HG03442 (cell line): ENCODE data around the gene KRTAP4-16.
"Not testable (repeated sequence)": the region's sequence is repeated elsewhere in the genome, so short reads cannot be mapped to it uniquely, and the experiment has no call there.

Experiments
- ATAC-seq: cut with Tn5 transposase; IDR thresholded peaks from one replicate; pipeline ENCODE4 v1.9.1; 2021; ENCODE audit warnings: mild to moderate bottlenecking, moderate library complexity; ENCODE audit not compliant: unreplicated experiment

KRTAP4-16 gene

GRCh38 chr17:41101586-41102259 is at the start of gene KRTAP4-16:
KRTAP4-16 (minus strand) TSS chr17:41102209; CDS start chr17:41102209, 0 bp downstream.
- ATAC-seq = no peak

GRCh38 chr17:41151525-41151924 is 49.5 kb upstream of the KRTAP4-16 start:
- no peak for ATAC-seq

DNA sequence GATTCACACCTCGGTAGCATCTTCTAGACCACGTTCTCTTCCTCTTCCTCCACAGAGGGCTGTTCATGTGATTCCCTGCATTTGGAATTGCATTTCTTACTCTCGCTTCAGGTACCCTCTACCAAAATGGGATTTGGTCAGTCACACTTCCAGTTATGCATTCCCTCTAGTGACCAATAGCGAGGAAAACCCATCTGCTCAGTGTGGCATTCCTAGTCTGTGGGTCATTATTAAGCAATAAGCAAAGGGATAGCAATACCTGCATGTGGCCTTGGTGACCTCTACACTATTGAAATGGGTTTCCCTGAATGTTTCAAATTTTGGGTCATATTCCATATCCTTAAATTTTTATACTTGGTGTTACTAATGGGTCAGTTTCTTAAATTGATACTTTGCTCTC is 48.0 kb upstream of the KRTAP4-16 start:
- no peak for ATAC-seq

DNA sequence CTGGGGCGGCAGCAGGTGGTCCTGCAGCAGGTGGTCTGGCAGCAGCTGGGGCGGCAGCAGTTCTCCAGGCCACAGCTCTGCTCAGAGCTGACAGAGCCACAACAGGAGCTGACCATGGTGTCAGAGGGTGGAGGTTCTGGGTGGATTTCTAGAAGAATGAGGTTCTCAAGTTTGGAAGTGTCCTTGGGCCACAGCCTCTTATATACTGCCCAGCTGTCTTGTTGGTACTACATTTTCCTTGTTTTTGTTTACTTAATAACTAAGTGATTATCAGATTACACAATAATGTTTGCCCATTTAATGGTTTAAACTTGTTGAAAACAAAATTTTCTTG is 47.6 kb upstream of the KRTAP4-16 start, which contains the start of gene KRTAP4-5:
TSS of gene KRTAP4-5 (minus strand) at position 174 of the 334 bp plus-strand sequence. CDS start at position 116, 58 bp downstream.
- no peak for ATAC-seq

DNA sequence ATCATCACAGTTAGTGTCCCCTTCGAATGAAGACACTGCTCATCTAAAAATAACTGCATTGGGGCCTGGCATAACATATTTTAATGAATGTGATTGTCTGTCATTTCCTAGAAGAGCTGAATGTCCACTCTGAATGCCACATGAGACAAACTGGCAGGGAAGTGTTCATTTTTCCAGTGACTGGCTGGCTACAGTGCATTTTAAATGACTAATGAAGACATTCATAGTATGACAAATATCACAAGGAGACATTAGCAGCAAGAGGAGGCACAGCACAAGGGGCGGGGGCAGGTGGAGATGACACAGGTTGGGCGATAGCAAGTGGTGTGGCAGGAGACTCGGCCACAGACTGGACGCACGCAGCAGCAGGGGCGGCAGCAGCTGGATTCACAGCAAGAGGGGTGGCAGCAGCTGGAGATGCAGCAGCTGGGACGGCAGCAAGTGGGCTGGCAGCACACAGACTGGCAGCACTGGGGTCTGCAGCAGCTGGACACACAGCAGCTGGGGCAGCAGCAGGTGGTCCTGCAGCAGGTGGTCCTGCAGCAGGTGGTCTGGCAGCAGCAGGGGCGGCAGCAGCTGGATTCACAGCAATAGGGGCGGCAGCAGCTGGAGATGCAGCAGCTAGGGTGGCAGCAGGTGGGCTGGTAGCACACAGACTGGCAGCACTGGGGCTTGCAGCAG is 47.1 kb upstream of the KRTAP4-16 start:
- ATAC-seq = not testable (repeated sequence)

GRCh38 chr17:41147531-41148204 is 45.7 kb upstream of the KRTAP4-16 start:
- no peak for ATAC-seq

DNA sequence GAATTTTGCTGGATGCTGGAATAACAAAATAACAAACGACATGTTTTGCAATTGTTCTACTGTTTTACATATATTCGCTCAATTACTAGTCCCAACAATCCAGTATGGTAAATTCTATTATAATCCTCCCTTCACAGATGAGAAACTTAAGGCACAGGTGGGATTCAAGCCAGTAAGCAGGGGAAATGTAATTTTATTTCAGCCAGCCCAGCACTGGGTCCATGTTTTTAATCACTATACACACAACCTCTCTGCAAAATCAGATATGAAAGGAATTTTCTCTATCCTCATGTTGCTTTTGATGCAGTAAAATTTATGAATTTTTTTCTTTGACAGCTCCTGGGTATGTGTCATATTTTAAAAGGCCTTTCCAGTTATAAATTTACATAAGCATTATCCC is 43.3 kb upstream of the KRTAP4-16 start:
- no peak for ATAC-seq

GRCh38 chr17:41144846-41145245 is 42.8 kb upstream of the KRTAP4-16 start:
- no peak for ATAC-seq

DNA sequence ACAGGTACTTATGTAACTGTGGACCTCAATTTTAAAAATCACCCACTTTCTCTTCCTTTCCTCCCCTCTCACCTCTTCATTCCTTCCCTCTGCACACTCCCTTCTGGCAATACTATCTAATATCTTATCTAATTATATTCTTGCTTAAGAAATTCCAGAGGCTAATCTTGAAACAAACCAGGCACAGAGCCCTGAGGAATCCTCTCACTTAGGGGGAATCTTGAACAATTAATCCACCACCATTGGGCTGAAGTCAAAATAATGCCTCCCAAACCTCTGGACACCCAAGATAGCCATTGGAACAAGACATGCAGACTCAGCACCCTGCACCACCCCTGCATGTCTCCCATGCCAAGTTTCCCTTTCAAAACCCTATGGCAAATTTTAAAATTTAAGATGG is 39.4 kb upstream of the KRTAP4-16 start:
- no peak for ATAC-seq

GRCh38 chr17:41140360-41141131 is 38.5 kb upstream of the KRTAP4-16 start, which contains the start of gene KRTAP4-6:
KRTAP4-6 (minus strand) TSS chr17:41140544; CDS start chr17:41140487, 57 bp downstream.
- no peak for ATAC-seq

DNA sequence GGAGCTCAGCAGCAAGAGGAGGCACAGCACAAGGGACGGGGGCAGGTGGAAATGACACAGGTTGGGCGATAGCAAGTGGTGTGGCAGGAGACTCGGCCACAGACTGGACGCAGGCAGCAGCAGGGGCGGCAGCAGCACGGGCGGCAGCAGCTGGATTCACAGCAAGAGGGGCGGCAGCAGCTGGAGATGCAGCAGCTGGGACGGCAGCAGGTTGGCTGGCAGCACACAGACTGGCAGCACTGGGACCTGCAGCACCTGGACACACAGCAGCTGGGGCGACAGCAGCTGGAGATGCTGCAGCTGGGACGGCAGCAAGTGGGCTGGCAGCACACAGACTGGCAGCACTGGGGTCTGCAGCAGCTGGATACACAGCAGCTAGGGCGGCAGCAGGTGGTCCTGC is 37.9 kb upstream of the KRTAP4-16 start:
- not testable (repeated sequence) for ATAC-seq

DNA sequence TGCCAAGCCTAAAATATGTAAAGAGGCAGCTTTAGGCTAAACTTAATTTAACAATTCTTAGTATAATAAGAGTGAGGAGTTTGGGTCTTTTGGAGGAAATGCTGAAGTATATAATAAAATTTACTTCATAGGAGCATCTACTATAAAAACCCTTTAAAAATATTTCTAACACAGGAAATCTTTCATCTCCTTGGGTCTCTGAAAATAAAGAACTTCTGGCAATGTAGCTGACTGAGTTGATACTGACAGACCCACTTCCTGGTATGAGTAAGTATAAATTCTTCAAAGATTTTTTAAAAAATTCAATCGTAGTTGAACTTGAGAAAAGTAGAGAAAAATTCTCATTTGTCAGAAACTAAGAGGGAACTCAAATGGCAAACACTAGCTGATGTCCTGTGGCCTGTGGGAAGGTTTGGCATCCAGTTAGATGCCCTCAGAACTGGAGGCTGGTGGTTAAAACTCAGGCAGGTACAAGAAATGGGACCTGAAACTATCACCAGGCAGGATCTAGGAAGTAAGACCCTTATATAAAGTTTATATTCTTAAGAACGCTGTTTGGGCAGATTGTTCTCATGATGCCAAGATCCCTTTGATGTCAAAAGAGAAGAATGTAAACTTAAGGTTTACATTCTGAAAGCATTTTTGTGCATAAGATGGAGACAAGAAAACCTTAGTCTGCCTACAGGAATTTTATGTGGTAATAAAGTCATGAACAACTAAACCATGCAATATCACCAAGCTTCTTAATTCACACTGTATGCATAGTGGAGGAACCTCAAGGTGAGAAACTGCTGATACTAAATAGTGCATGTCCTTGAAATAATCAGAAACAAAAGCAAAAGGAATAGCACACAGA is 32.1 kb upstream of the KRTAP4-16 start:
- ATAC-seq = no peak

DNA sequence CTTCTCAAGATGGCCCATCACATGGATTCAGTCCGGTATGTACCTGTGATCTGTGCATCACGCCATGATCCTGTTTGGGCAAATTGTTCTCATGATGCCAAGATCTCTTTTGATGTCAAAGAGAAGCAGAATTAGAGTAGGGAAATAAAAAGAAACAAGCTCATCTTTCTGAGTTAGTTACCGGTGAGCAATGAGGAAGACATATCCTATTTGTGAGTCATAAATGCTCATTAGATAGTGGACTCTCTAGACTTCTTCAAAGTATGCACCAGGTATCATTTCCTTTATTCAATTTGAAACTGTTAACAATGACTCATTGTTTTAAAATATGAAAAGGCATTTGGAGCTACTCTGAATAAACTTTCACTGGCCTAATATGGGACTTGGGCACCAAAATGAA is 30.0 kb upstream of the KRTAP4-16 start:
- ATAC-seq = no peak

- no peak for ATAC-seq
Measured at GRCh38 chr17:41127371-41127770, 25.4 kb upstream of the KRTAP4-16 start.

DNA sequence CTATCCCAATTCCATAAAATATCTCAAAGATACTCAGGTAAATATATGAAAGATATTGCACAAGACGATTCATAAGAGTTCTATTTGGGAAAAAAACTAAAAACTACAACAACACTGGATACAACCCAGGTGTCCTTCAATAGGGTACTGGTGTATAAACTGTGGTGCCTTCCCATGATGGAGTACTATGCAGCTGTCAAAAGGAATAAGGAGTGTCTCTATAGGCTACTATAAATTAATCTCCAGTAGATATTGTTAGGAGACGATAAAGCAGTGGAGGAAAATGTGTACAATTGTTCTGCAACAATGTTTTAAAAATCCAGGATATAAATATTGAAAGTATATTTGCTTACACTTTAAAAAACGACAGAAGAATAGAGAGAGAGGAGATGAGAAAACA is 24.4 kb upstream of the KRTAP4-16 start:
- no peak for ATAC-seq

DNA sequence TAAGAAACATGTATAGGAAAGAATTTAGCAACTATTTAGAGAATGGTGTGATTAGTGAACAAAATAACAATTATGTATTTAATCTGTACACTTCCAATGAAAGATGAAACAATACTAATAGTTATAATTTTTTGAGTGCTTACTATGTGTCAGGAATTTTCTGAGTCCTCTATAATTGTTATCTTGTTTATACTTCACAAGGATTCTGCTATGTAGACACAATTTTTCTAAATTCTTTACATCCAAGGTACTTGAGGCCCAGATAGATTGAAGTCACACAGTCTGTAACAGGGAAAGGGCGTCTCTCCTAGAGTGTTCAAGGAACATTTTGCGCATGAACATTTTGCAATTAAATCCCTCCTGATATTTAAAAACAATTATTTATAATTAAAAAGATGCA is 23.1 kb upstream of the KRTAP4-16 start:
- no peak for ATAC-seq

GRCh38 chr17:41123991-41124371 is 22.0 kb upstream of the KRTAP4-16 start, which contains the start of gene KRTAP4-12:
KRTAP4-12 (minus strand) TSS chr17:41124182; CDS start chr17:41124122, 60 bp downstream.
- ATAC-seq = not testable (repeated sequence)

DNA sequence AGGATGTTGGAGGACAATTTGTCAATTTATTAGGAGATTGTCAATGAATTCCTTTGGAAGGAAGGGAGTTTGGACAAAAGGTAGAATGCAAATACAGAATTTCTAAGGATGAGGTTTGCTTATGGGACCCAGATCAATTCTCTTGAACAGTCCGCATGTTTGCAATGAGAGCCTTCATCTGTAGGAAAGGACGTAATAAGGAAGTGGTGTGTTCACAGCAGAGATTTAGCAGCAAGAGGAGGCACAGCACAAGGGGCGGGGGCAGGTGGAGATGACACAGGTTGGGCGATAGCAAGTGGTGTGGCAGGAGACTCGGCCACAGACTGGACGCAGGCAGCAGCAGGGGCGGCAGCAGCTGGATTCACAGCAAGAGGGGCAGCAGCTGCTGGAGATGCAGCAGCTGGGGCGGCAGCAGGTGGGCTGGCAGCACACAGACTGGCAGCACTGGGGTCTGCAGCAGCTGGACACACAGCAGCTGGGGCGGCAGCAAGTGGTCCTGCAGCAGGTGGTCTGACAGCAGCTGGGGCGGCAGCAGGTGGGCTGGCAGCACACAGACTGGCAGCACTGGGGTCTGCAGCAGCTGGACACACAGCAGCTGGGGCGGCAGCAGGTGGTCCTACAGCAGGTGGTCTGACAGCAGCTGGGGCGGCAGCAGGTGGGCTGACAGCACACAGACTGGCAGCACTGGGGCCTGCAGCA is 21.4 kb upstream of the KRTAP4-16 start:
- not testable (repeated sequence) for ATAC-seq

DNA sequence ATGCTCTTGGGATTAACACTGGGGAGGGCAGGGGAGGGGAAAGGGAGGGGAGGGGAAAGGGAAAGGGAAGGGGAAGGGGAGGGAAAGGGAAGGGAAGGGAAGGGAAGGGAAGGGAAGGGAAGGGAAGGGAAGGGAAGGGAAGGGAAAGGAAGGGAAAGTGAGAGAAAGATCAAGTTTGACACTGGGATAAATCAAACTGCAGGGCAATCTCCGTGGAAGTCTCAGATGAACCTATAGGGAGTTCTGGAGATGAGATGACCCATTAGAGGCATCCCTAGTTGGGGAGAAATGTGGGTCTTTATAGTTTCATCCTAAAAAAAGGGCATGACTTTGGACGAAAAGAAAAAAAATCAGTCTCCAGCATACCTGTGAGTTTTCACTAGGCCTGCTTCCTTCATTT is 19.7 kb upstream of the KRTAP4-16 start:
- no peak for ATAC-seq
